H1 (cell line): ENCODE results near the gene SLC6A7.

Source experiments
- CREB1 ChIP-seq: IDR thresholded peaks from 2 replicates; pipeline ENCODE4 v1.6.1; 2012; ENCODE audit warnings: inconsistent platforms
- E2F6 ChIP-seq: IDR thresholded peaks from 2 replicates; pipeline ENCODE4 v1.6.1; 2012; ENCODE audit warnings: inconsistent platforms
- EP300 ChIP-seq, 2 experiments: IDR thresholded peaks; 1 replicate in 1 of 2; 2 replicates in 1 of 2; pipeline ENCODE4 v1.6.1; 2011 to 2012; ENCODE audit warnings: low read depth in 2 of 2, low read length in 2 of 2, mild to moderate bottlenecking in 2 of 2, borderline replicate concordance in 1 of 2, inconsistent platforms in 1 of 2, moderate library complexity in 1 of 2
- EZH2 ChIP-seq: fragments of 200-600 bp; sonication (generic); IDR thresholded peaks from 2 replicates; pipeline ENCODE4 v1.7.1; 2012; ENCODE audit warnings: low read depth, mild to moderate bottlenecking, moderate library complexity, low read length, inconsistent platforms; ENCODE audit not compliant: severe bottlenecking
- JUND ChIP-seq: IDR thresholded peaks from 2 replicates; pipeline ENCODE4 v1.6.1; 2011; ENCODE audit warnings: mild to moderate bottlenecking, improper control_type of control experiment, low read length
- POLR2A ChIP-seq, 2 experiments: IDR thresholded peaks; 1 replicate in 1 of 2; 2 replicates in 1 of 2; pipeline ENCODE4 v1.6.1; 2011; ENCODE audit warnings: low read depth in 2 of 2, low read length in 2 of 2, mild to moderate bottlenecking in 2 of 2; ENCODE audit errors: control extremely low read depth in 1 of 2
- POLR2AphosphoS5 ChIP-seq: IDR thresholded peaks from 2 replicates; pipeline ENCODE4 v1.6.1; 2011; ENCODE audit warnings: low read depth, low read length
- RAD21 ChIP-seq, 2 experiments: IDR thresholded peaks in 1 of 2; conservative IDR thresholded peaks in 1 of 2; 2 replicates each; pipeline ENCODE4 v1.6.1; 2011; ENCODE audit warnings: low read depth in 2 of 2, low read length in 2 of 2, improper control_type of control experiment in 1 of 2, inconsistent platforms in 1 of 2, mild to moderate bottlenecking in 1 of 2, moderate library complexity in 1 of 2
- TAF1 ChIP-seq: IDR thresholded peaks from 2 replicates; pipeline ENCODE4 v1.6.1; 2011; ENCODE audit warnings: mild to moderate bottlenecking, low read depth, low read length
- TF ChIP-seq, protein P1 (sequence below), 3 experiments: IDR thresholded peaks; 1 replicate in 2 of 3; 2 replicates in 1 of 3; pipeline versions ENCODE4 v1.5.1 to v1.6.1; 2011; ENCODE audit warnings: low read length in 3 of 3, mild to moderate bottlenecking in 3 of 3, inconsistent platforms in 2 of 3, low read depth in 1 of 3, moderate library complexity in 1 of 3; ENCODE audit not compliant: insufficient read depth in 1 of 3; ENCODE audit errors: control extremely low read depth in 1 of 3

DNA sequence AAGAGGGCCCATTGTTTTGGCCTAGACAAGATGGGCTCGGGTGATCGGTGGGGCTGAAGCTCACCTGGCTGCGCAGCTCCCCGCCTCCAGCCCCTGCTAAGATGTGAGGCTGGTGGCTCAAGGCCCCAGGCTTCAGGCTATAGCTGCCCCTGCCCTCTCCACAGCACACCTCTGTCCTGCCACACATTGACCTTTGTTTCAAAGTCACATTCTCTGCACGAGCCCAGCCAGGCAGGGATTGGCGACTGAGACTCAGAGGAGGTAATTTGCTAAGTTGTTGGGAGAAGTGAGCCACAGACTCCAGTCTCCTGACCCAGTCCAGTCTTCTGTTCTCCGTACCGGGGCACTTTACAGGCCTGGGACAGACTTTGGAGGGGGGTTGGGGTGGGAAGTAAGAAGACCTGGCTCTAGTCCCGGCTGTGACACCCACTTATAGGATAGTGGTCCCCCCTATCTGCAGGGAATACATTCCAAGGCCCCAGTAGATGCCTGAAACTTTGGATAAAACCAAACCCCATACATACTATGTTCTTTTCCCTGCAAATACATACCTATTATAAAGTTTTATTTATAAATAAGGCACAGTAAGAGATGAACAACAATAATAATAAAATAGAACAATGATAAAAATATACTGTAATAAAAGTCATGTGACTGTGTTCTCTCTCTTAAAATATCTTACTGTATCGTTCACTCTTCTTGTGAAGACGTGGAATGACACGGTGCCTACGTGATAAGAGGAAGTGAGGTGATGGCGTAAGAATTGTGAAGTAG, 47.5 kb upstream of the SLC6A7 start:
- no peak for TF ChIP-seq EZH2
- no peak for TF ChIP-seq EP300 (IDR thresholded peaks at IDR 0.05; ENCODE audit: borderline replicate concordance in 1 of 2, low read depth in 2 of 2, low read length in 2 of 2)
- TF ChIP-seq RAD21 (IDR thresholded peaks at IDR 0.05 in 1 of 2, conservative IDR thresholded peaks at IDR 0.05 in 1 of 2; ENCODE audit: low read depth in 2 of 2, low read length in 2 of 2), result no peak
- TF ChIP-seq POLR2AphosphoS5, result no peak
- TF ChIP-seq TAF1, result no peak
- TF ChIP-seq E2F6, result no peak
- TF ChIP-seq, protein P1, sequence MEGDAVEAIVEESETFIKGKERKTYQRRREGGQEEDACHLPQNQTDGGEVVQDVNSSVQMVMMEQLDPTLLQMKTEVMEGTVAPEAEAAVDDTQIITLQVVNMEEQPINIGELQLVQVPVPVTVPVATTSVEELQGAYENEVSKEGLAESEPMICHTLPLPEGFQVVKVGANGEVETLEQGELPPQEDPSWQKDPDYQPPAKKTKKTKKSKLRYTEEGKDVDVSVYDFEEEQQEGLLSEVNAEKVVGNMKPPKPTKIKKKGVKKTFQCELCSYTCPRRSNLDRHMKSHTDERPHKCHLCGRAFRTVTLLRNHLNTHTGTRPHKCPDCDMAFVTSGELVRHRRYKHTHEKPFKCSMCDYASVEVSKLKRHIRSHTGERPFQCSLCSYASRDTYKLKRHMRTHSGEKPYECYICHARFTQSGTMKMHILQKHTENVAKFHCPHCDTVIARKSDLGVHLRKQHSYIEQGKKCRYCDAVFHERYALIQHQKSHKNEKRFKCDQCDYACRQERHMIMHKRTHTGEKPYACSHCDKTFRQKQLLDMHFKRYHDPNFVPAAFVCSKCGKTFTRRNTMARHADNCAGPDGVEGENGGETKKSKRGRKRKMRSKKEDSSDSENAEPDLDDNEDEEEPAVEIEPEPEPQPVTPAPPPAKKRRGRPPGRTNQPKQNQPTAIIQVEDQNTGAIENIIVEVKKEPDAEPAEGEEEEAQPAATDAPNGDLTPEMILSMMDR (IDR thresholded peaks at IDR 0.05; ENCODE audit: control extremely low read depth in 1 of 3, insufficient read depth in 1 of 3, low read depth in 1 of 3, low read length in 3 of 3), result no peak
- TF ChIP-seq POLR2A (IDR thresholded peaks at IDR 0.05; ENCODE audit: control extremely low read depth in 1 of 2, low read depth in 2 of 2, low read length in 2 of 2), result no peak
- TF ChIP-seq CREB1, result no peak
- TF ChIP-seq JUND, result no peak
